Vagina (tissue), 2 donors: Measurements from ENCODE around the gene CPD. TPM values are rescaled to one million over a fixed set of nuclear protein-coding genes. Genes with fewer than 3 reads are reported as not detected.

Experiments used
- DNase-seq, 2 donors: peaks; one replicate each; pipeline ENCODE4 v3.0.0-alpha.2; 2017; ENCODE audit errors: extremely low spot score in 2 of 2
- H3K27ac ChIP-seq: fragments of 200-600 bp; sonication (generic); one replicate; pipeline ENCODE4 v1.5.1; 2019
- H3K27me3 ChIP-seq: fragments of 200-600 bp; sonication (generic); one replicate; pipeline ENCODE4 v1.5.1; 2019
- H3K36me3 ChIP-seq, 2 donors: fragments of 200-600 bp; sonication (generic); one replicate each; pipeline ENCODE4 v1.5.1; 2017 to 2019
- H3K4me1 ChIP-seq: fragments of 200-600 bp; sonication (generic); one replicate; pipeline ENCODE4 v1.5.1; 2019
- H3K4me3 ChIP-seq, 2 donors: fragments of 200-600 bp; sonication (generic); 1 replicate in 1 of 2; 2 replicates in 1 of 2; pipeline ENCODE4 v1.5.1; 2016 to 2019
- H3K9me3 ChIP-seq: fragments of 200-600 bp; sonication (generic); one replicate; pipeline ENCODE4 v1.5.1; 2019
- CTCF ChIP-seq, 3 experiments: fragments of 450-650 bp in 2 of 3; fragments of 200-600 bp in 1 of 3; sonication (generic) in 1 of 3; IDR thresholded peaks; one replicate each; pipeline ENCODE4 v1.5.1; 2017 to 2019; ENCODE audit warnings: antibody characterized with exemption in 3 of 3, mild to moderate bottlenecking in 2 of 3, moderate library complexity in 2 of 3
- POLR2A ChIP-seq, 2 donors: fragments of 450-650 bp; IDR thresholded peaks; one replicate each; pipeline ENCODE4 v1.6.1; 2017; ENCODE audit warnings: antibody characterized with exemption in 2 of 2, mild to moderate bottlenecking in 2 of 2, moderate library complexity in 2 of 2
- POLR2AphosphoS5 ChIP-seq, 2 donors: sonication (generic); formaldehyde crosslinking; IDR thresholded peaks; one replicate each; pipeline ENCODE4 v1.9.0; 2017; ENCODE audit warnings: antibody characterized with exemption in 2 of 2, mild to moderate bottlenecking in 2 of 2, low read depth in 1 of 2; ENCODE audit not compliant: insufficient read depth in 1 of 2
- intact Hi-C: fragments of 100-400 bp; cut with DNase I; formaldehyde crosslinking; loops from one replicate; pipeline ENCODE4 v1.15.1; 2023
- total RNA-seq: library from RNA; depleted of rRNA; stranded (reverse); fragments of >200 nt; gene quantifications from one replicate; pipeline ENCODE4 v1.2.3, GENCODE V29; 2016

The CPD gene
- total RNA-seq, 1 donor from 2014 or later: 56.5 TPM

- Histone ChIP-seq H3K9me3 (no peaks in the 10 kb centered on the region), H3K27me3 (no peaks in the 10 kb centered on the region), H3K36me3 (no peaks in the 10 kb centered on the region), H3K4me1 (no peaks in the 10 kb centered on the region), H3K4me3 (no peak overlapping the region), H3K27ac (no peak overlapping the region)
- DNase-seq: no peak
- intact Hi-C loops: no loop called here
- TF ChIP-seq POLR2A (IDR thresholded peaks at IDR 0.05): no peak
- TF ChIP-seq CTCF (IDR thresholded peaks at IDR 0.05): no peak
- no peak for TF ChIP-seq POLR2AphosphoS5 (IDR thresholded peaks at IDR 0.05; ENCODE audit: insufficient read depth in 1 of 2, low read depth in 1 of 2)
These were observed 42.9 kb downstream of the CPD start for GRCh38 chr17:30421592-30421991.

GRCh38 chr17:30422171-30422570 is 43.4 kb downstream of the CPD start:
- TF ChIP-seq POLR2A (IDR thresholded peaks at IDR 0.05) (no peak), POLR2AphosphoS5 (IDR thresholded peaks at IDR 0.05; ENCODE audit: insufficient read depth in 1 of 2, low read depth in 1 of 2) (no peak), CTCF (IDR thresholded peaks at IDR 0.05) (no peak)
- H3K4me3 ChIP-seq: no peak overlapping the region
- H3K4me1 ChIP-seq: no peaks in the 10 kb centered on the region
- no peak overlapping the region for H3K27ac ChIP-seq
- intact Hi-C loops: no loop called here
- no peaks in the 10 kb centered on the region for H3K27me3 ChIP-seq
- DNase-seq: no peak
- H3K36me3 ChIP-seq: no peaks in the 10 kb centered on the region
- H3K9me3 ChIP-seq: no peaks in the 10 kb centered on the region

GRCh38 chr17:30424471-30424870 is 45.7 kb downstream of the CPD start:
- Histone ChIP-seq H3K4me1 (no peaks in the 10 kb centered on the region), H3K36me3 (no peaks in the 10 kb centered on the region), H3K4me3 (no peak overlapping the region), H3K27me3 (no peaks in the 10 kb centered on the region), H3K9me3 (no peaks in the 10 kb centered on the region), H3K27ac (no peak overlapping the region)
- no peak for DNase-seq
- no peak for TF ChIP-seq POLR2AphosphoS5 (IDR thresholded peaks at IDR 0.05; ENCODE audit: insufficient read depth in 1 of 2, low read depth in 1 of 2)
- no peak for TF ChIP-seq CTCF (IDR thresholded peaks at IDR 0.05)
- TF ChIP-seq POLR2A (IDR thresholded peaks at IDR 0.05): no peak
- intact Hi-C loops: no loop called here

GRCh38 chr17:30426292-30426691 is 47.6 kb downstream of the CPD start:
- no peak overlapping the region for H3K4me3 ChIP-seq
- no peak overlapping the region for H3K27ac ChIP-seq
- intact Hi-C loops: no loop called here
- no peaks in the 10 kb centered on the region for H3K36me3 ChIP-seq
- H3K9me3 ChIP-seq: no peaks in the 10 kb centered on the region
- no peaks in the 10 kb centered on the region for H3K4me1 ChIP-seq
- DNase-seq: no peak
- no peaks in the 10 kb centered on the region for H3K27me3 ChIP-seq
- no peak for TF ChIP-seq POLR2AphosphoS5 (IDR thresholded peaks at IDR 0.05; ENCODE audit: insufficient read depth in 1 of 2, low read depth in 1 of 2)
- no peak for TF ChIP-seq CTCF (IDR thresholded peaks at IDR 0.05)
- TF ChIP-seq POLR2A (IDR thresholded peaks at IDR 0.05): no peak

GRCh38 chr17:30427611-30428010 is 48.9 kb downstream of the CPD start:
- H3K27me3 ChIP-seq: no peaks in the 10 kb centered on the region
- no peak overlapping the region for H3K27ac ChIP-seq
- TF ChIP-seq POLR2AphosphoS5 (IDR thresholded peaks at IDR 0.05; ENCODE audit: insufficient read depth in 1 of 2, low read depth in 1 of 2): no peak
- TF ChIP-seq POLR2A (IDR thresholded peaks at IDR 0.05): no peak
- TF ChIP-seq CTCF (IDR thresholded peaks at IDR 0.05): no peak
- no peaks in the 10 kb centered on the region for H3K36me3 ChIP-seq
- no peak for DNase-seq
- H3K9me3 ChIP-seq: no peaks in the 10 kb centered on the region
- no peaks in the 10 kb centered on the region for H3K4me1 ChIP-seq
- H3K4me3 ChIP-seq: no peak overlapping the region
- intact Hi-C loops: no loop called here
